GM19043 (cell line): Measurements from ENCODE around the gene MGME1.
A peak's percentile ranks its signal among the peaks of the same experiment; 100 is the strongest.

Source experiments
- ATAC-seq: cut with Tn5 transposase; IDR thresholded peaks from one replicate; pipeline ENCODE4 v1.9.1; 2021; ENCODE audit warnings: low read depth; ENCODE audit not compliant: unreplicated experiment

Gene MGME1, protein sequence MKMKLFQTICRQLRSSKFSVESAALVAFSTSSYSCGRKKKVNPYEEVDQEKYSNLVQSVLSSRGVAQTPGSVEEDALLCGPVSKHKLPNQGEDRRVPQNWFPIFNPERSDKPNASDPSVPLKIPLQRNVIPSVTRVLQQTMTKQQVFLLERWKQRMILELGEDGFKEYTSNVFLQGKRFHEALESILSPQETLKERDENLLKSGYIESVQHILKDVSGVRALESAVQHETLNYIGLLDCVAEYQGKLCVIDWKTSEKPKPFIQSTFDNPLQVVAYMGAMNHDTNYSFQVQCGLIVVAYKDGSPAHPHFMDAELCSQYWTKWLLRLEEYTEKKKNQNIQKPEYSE

DNA sequence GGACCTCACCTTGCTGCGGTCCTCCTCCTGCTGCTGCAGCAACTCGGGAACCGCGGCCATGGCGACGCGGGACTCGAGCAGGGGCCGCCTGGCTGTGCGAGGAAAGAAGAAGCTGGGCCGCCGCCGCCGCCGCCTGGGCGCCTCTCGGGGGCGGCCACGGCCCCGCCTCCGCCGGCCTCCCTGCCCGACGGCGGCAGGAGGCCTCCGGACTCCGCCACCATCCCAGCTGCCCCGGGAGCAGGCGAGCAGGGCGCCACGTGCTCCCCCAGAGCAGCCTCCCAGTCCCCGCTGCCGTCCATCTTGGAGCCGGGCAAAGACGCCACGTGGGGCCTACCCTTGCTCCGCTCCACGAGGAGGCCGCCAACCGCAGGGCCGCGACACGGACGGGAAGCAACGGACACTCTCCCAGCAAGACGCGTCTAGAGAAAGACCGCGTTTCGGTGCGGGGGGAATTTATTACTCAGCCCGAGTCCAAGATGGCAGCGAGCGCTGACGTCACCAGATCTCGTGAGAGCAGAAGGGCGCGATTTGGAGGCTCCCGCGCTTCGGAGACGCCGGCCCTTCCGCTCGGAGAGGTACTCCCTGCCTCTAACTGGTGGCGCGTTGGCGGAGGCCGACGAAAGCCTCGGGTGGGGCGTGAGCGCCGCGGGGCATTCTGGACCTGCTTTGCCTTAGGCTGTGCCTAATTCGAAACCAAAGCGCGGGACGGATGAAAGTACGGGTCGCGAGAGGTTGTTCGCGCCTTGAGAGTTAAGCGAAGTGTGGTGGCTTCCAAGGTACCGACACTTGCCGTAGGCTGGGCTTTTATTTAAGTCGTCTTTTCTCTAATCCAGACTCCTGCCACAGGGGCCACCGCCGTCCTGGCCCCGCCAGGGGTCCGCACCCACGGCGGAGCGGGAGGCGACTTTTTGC is at the start of gene MGME1, which contains the start of gene SNX5:
Gene MGME1, plus strand, starts transcription at position 653 of the 912 bp plus-strand sequence. CDS start 842 bp downstream, outside the sequence.
Gene SNX5, minus strand, starts transcription at position 429 of the 912 bp plus-strand sequence. Its CDS starts 369 bp downstream, at position 60.
- ATAC-seq = peak; percentile 79

DNA sequence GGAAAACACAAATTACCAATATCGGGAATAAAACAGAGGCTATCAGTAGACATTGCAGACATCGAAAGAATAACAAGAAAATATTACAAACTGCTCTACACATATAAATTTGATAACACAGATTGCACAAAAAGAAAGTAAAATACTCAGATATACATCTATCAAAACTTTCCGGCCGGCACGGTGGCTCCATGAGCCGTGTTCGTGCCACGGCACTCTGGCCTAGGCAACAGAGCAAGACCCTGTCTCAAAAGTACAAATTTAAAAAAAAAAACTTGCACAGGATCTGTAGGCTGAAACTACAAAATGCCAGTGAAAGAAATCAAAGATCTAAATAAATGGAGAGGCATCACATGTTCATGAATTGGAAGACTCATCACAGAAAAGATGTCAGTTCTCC is 49.7 kb upstream of the MGME1 start:
- ATAC-seq = no peak

DNA sequence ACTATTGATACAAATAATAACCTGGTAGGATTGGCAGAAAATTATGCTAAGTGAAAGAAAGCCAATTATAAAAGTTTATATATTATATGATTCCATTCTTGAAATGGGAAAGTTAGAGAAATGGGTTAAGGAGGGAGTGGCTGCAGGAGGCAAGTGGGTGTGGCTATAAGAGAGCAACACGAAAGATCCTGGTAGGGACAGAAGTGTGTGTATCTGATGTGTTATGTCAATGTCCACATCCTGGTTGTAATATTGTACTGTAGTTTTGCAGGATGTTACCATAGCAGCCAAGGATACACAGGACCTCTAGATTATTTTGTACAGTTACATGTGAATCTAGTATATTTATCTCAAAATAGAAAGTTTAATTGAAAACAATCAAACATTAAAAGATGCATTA is 47.0 kb upstream of the MGME1 start:
- ATAC-seq = no peak

DNA sequence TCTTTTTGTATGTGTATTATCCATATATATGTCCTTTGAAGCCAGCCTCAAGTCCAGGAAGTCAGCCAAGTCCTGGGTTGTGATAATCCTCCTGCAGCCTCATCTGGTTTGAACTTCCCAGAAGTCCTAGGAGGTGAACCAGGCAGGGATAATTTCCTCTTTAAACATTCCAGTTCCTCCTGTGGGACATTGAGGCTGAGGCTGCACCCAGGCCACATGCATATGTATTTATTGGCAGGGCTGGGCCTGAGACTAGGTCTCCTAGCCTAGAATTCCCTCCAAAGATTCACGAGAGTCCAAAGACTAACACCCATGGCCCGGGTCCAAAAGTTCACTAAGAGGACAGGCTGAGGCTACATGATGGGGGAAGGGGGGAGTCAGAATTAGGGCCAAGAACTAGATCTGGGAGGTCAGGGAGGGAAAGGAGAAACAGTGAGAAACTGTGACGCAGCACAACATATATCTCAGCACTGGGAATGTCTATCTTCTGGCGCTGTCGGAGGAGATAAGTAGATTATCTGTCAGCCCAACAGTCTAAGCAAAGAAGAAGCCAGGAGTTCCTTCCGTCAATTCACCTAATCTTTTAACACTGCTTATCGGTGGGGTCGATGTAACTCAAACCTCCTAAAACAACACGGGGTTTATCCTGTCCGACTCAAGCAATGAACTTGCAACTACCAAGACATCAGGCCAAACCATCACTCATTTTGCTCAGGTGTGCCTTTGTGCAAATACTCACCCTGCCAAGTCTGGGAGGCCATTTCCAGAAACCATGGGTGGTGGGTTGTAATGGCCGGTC is 43.5 kb upstream of the MGME1 start:
- no peak for ATAC-seq

DNA sequence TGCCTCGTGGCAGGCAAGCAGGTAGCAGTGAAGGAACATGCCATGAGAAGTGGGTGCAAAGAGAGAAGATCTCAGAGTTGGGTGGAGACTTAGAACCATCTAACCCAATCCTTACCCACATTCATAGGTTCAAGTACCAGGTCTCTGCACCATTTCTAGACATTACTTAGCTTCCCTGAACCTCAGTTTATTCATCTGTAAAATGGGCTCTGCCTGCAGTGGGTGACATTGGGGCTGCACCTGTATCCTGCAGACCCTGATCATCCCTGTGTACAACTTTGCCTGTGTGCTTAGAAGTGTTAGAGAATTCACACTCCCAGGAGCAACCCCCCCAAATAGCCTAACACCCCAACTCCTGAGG is 42.9 kb upstream of the MGME1 start:
- ATAC-seq = no peak

DNA sequence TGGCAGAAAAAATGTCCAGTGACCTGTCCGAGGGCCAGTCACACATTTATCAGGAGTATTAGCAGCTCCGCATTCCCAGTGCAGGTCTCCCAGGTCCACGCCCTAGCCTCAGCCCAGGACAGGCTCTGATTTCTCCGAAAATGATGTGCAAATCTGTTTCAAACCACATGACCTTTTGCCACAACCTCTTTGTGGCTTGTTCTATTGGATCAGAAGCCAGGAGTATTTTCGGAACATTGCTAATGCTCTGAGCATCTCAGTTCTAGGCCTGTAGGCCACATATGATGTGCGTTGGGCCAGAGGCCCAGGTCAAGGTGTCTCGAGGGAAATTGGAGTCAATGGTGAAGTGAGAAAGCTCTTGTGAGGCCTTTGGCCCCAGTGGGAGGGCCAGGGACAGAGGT is 40.6 kb upstream of the MGME1 start:
- no peak for ATAC-seq

DNA sequence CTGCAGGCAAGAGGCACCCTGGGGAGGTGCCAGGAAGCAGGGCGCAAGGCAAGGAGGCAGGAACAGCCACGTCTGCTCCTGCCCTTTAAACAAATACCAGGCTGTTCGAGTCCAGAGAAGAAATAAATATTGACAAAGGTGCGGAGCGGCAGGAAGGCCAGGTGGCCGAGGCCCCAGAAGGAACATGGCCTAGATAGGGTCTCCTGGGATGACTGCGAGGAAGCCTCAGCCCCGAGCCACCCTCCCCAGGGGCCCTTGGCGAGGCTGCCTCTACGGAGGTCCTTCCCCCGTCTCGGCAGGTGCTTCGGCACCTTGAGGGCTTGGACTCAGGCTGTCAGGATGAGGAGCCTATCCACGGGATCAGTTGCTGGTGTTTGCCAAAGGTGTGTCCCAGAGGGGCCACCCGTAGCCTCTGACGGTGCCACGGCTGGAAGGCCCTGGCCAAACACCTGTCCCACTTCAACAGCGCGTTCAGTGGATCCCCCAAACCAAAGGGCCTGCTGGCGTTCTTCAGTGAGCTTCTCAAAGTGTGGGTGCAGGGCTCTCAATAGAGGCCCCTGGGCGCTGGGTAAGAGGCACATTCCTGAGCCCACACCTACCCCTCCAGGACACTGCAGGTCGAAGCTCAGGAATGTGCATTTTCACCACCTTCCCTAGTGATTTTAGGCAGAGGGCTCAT is 40.0 kb upstream of the MGME1 start:
- no peak for ATAC-seq

DNA sequence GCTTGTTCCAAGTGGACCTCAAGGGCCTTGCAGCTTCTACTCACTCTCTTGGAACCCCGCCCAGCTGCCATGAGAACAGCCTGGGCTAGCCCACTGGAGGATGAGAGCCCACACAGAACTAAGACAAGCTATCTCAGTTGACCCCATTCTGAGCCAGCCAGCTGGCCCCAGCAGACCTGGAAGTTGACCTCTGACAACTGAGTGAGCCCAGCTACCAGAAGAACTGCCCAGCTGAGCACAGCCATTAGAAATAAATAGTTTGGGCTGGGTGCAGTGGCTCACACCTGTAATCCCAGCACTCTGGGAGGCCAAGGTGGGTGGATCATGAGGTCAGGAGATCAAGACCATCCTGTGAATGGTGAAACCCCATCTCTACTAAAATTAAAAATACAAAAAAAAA is 37.3 kb upstream of the MGME1 start:
- no peak for ATAC-seq

DNA sequence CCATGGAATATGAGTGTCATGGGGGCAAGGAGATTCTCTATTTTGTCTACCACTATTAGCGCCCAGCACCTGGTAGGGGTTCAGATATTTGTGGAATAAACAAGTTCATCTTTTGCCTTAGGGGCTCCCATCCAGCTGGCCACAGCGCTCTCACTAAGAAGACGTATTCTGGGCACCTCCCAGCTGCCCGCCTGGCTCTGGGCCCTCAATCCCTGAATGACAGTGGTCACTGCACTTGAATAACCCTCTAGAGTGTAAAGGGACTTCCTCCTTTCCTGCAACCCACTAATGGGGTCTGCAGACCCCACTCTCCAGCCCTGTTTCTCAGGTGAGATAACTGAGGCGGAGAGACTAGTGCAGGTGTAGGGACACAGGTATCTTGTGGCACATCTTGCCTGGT is 36.4 kb upstream of the MGME1 start:
- no peak for ATAC-seq

DNA sequence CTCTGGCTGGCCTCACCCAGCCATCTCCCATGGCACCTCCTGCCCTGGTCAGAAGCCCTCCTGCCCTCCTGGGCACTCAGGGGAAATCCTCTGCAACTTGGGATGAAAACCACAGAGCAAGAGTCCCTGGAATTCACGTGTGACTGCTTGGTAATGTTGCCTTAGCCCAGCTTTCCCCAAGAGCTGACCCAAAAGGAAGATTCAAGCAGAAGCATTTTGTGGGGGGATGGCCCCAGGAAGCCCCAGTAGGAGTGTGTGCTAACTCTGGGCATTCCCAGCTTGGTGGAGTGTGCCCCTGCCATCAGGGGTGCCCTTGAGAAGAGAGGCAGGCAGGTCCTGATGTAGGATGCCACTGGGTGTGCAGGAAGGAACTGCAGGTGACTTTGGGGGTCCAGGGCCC is 35.7 kb upstream of the MGME1 start:
- ATAC-seq = no peak

DNA sequence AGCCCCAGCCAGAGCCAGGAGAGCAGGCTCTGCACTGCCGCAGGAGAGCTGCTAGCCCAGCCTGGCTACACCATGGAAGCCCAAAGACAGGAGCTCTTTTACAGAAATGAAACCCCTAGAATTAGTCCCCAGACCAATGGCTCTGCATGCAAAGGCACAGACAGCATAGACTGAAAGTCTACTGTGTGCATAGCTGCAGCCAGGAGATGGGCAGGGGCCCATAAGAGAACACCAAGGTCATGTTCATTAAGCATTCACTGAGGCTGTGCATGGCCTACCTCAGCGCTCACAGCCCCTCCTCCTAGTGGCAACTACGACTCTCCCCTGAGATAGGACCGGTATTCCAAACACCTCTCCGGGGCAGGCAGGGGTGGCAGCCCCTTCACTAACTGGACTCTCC is 35.1 kb upstream of the MGME1 start:
- no peak for ATAC-seq

DNA sequence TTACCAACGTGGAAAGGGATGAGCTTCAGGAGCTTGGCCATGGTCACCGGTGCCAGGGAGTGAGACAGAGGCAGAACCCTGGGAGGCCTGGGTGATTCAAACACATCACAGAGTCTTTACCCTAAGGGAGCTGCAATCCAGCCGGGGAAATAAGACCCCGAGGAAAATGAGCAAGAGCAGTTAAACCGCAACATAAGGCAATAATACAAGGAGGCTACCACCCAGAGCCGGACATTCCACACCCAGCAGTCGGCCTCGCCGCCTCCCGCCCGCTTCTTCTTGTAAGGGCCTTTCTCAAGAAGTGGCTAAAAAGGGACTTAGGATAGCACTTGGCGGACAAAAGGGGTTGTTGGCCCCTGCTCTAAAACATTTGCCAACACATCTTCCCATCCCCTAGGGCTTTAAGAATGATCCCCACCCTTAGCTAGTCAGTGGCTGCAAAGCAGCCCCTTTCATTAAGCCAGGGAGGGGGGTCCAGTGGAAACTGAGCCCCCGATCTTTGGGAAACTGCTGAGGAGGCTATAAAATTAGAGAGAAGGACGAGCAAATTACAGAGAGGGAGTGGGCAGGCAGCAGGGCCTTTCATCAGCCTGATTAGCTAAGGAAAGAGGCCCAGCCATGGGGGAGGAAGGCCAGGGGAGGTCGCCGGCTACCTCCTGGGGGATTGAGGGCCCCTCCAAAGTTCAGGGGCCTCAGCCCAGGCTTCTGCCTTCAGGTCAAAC is 34.5 kb upstream of the MGME1 start:
- no peak for ATAC-seq

DNA sequence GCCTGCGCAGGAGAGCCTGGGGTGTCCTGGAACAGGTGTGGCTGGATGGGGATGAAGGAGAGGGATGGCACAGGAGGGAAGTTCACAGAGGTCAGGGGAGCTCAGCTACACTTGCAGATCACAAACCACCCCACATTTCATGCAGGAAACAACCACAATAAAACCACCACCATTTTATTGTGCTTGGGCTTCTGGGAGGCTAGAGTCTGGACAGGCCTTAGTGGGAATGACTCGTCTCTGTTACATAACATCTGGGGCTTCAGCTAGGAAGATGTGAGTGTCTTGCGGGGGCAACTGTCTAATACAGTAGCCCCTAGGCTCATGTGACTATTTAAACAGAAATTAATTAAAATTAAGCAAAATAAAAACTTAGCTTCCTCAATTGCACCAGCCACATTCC is 33.6 kb upstream of the MGME1 start:
- ATAC-seq = no peak

DNA sequence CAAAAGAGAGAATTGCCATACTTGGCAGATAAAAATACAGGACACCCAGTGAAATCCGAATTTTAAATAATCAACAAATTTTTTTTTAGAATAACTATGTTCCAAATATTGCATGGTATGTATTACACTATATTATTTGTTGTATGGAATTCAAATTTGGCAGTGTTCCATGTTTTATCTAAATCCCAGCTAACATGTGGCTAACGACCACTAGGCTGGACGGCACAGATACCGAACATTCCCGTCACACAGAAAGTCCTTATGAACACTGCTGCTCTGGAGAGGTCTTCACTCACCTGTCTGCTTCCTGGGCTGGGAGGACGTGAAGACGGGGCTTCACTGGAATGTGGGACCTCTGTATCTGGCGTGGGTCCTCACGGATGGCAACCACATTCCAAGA is 33.1 kb upstream of the MGME1 start:
- no peak for ATAC-seq

DNA sequence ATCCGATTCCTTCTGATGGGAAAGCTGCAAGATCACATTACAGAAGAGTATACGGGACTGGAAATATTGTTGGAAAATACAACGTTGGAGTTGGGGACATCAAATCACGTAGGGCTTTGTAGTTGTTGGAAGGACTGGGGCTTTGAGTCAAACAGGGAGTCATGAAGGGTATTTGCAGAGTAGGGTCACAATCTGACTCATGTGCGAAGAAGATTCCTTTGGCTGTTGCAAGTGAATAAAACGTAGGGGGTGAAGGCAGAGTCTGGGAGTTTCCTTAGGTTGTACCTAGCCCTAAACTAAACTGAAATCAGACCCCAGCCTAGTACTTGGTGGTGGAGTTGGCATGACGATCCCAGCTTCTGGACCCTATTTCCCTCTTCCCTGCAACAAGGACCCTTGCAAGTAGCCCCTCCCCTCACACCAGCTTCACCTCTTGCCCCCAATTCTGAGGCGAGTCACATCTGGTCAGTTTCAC is 32.5 kb upstream of the MGME1 start:
- ATAC-seq = no peak

DNA sequence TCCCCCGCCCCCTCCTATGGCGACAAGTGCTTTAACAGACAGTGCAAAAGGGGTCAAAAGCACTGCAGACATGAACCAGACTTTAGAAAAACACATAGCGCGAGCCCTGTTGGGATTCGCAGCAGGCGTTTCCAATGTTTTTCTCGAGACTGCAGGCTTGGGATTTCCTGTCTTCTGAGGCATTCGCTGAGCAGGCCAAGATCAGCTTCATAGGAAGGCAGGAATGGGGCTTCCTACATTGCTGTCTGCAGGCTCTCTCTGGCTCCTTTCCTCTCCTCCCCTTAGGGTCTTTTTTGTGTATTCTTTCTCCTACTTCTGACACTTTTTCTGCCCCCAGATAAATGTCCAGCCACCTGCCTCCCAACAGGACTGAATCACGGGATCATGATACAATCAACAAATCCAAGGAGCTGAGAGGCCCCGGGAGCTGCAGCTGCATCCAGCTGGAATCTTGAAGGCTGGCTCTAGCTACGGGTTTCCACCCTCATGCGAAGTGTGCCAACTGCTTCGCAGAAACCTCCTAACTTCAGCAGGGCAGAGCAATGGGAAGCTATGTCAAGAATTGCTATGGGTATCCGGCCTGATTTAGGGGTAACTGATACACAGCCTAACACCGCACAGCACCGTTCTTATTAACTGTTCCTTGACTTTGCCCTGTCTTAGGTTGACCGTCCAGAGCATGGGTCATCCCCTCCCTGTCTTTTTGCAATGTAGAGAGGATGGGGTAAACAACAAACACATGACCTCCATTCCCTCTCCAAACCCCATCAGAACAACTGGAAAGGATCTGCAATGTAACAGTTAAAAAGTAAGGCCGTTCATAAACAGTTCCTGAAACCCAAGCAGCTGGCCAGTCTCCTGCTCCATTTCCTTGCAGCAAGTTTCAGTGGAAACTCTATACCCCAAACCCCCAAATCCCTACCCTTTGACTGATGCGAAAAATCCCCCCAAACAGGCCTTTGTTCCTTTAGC is 31.8 kb upstream of the MGME1 start:
- no peak for ATAC-seq

DNA sequence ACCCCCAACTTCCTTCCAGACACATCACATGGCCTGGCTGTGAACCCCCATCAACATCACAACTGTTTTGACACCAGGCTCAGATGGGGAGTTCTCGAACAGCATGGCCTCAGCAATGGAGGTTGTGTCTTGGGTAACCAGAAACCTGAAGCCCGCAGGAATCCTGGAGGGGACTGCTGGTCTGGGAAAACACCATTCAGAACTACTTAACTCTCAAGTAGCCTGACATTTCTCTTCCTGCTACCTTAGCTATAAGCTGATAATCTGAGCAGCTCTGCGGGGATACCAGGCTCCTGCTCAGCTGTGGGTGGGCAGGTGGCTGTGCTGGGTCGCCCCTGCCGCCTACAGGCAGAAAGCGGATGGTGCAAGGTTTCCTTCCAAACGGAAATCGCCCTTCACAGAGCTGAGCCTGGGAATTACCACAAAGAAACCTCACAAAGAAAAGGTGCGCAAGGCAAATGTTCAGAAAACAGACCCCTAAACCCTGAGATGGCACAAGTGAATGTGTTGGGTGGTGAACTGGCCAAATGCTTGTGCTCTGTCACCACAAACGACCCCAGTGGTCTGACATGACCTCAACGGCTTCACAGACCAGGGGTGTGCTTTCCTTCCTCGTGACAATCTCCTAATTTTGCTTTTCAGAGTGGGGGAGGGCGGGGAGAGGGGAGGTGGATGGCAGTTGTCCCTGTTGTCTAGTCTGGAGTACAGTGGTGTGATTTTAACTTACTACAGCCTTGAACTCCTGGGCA is 29.8 kb upstream of the MGME1 start:
- peak; percentile 59 for ATAC-seq
